Activated naive CD4-positive, alpha-beta T cell (primary cell): Measurements from ENCODE around the gene TMEM143.
A peak's percentile ranks its signal among the peaks of the same experiment; 100 is the strongest.
"Not testable (repeated sequence)": the region's sequence is repeated elsewhere in the genome, so short reads cannot be mapped to it uniquely, and the experiment has no call there.

Experiments
- DNase-seq, 4 experiments: peaks; one replicate each; lab custom pipeline; 2025; lab: John Stamatoyannopoulos, UW

TMEM143 gene

DNA sequence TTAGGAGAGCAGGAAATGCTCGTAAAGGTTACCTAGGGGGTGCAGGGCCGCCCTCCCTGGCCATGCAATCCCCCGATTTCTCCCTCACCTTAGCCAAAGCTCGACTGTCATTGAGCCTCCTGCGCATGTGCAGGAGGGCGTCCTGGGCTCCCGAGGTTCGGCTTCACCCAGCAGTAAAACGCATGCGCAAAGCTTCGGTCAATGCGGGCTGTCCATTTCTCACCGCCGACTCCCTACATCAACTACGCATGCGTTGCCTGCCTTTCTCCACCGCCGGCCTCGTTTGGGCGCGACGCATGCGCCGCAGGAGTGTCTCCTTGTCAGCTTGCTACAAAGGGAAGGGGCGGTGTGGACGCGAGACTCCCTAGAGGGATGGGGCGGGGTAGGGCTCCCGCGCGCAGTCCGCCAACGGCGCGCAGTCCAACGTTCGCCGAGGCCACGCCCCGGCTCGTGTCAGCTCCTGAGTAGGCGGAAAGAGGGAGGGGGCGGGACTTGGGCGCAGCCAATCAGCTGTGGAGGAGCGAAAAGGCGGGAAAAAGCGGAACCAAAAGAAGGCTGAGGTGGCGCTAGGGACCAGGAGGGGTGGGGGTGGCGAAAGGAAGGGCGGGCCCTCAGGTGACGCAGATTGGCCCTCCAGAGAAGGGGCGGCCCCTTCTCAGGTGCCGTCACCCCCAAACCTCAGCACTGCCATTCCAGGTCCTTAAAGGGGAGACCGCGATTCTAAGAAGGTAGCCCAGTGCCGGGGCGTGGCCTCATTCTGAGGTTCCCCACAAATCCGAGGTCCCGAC, at the start of gene TMEM143, which contains the start of gene SYNGR4:
TSS of gene TMEM143 (minus strand) at position 131 of the 788 bp plus-strand sequence. CDS start at position 111, 20 bp downstream.
TSS of gene SYNGR4 (plus strand) at position 558 of the 788 bp plus-strand sequence. CDS start 1,476 bp downstream, outside the sequence.
- peak; percentile 89 to 97 (median 93) for DNase-seq

DNA sequence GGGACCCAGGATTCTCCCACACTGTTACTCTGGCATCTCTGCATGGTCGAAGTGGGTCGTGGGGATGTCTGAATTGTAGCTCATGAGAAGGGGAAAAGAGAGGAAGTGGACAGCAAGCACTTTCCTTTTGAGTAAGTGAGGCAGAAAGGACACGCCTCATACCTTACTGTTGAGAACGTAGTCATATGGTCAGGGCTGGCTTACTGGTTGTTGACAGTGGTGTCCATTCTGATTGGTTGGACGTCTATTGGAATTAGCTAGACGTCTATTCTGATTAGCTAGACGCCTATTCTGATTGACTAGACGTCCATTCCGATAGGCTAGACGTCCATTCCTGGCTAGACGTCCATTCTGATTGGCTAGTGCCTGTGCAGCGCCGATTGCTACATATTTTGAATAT, 42.1 kb upstream of the TMEM143 start:
- no peak for DNase-seq

DNA sequence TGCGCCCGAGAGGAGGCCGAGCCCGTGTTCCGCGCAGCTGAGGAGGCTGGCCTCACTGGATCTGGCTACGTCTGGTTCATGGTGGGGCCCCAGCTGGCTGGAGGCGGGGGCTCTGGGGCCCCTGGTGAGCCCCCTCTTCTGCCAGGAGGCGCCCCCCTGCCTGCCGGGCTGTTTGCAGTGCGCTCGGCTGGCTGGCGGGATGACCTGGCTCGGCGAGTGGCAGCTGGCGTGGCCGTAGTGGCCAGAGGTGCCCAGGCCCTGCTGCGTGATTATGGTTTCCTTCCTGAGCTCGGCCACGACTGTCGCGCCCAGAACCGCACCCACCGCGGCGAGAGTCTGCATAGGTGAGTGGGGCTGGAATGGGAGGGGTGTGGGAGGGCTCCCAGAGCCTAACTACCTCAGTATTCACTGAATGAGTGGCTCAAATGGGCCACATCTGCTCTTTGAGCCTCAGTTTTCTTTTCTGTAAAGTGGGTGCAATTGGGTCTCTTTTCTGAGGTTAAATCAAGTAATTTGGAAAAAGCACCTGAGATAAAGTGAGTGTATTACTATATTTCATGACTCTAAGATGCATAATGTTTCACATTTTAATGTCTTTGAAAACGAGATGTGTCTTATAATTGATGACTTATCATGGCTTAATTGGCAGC, 41.4 kb upstream of the TMEM143 start:
- DNase-seq, result no peak

DNA sequence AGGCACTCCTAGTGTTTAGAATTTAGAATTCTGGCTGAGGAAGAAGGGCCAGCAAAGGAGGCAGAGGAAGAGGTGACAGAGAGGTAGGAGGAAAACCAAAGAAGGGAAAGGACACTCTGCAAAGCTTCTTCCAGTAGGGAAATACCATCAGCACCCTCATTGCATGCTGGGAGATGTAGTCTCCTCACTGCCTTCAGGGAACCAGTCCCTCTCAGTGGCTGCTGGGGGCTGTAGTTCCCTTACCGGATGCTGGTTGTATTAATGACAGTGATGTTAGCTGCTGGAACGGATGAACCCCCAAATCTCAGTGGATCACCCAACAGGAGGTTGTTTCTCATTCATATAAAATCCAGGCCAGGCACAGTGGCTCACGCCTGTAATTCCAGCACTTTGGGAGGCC, 39.9 kb upstream of the TMEM143 start:
- DNase-seq, result peak in 1 of 4 experiments; percentile 9

DNA sequence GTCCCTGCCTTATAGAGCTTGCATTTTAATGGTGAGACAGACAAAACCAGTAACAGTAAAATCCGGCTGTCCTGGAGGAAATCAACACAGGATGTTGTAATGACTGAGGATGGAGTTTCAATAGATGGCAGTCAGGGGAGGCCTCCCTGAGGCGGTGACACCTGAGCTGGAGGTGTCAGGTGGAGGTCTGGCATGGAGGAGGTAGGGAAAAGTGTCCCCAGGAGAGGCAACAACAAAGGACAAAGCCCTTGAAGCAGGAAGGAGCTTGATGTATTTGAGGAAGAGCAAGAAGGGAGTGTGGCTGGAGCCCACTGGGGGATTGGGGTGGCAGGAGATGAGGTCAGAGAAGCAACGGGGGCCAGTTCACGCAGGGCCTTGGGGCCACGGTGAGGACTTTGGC, 37.5 kb upstream of the TMEM143 start:
- no peak for DNase-seq

DNA sequence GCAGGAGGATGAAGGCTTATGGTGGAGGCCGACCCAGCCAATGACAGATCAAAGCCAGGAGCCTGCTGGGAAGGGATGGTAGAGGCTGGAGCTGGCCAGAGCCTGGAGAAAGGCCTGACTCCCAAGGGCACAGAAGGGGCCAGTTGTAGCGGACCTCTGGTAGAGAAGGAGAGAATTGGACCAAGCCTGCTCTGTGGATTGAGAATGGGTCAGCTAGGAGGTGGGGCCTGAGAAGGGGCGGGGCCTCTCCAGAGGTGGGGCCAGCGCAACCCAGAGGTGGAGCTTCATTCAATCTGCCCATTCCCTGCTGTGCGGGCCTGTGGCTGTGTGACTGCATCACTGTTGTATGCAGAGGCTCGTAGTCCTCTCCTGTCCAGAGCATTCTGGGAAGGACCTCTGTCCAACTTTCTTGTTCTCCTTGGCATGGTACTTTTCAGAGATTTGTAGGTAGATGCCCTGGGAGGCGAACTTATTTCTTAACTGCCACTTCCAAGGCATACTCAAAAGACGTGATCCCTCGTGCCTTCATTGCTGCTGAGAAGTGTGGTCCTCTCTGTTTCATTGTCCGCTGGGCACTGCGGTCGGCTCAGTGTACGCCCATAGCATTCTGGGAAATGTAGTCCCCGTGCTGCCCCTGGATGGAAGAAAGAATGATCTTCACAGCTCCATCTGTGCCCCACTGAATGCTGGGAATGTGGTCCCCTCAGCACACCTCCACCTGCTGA, 36.4 kb upstream of the TMEM143 start:
- no peak for DNase-seq

DNA sequence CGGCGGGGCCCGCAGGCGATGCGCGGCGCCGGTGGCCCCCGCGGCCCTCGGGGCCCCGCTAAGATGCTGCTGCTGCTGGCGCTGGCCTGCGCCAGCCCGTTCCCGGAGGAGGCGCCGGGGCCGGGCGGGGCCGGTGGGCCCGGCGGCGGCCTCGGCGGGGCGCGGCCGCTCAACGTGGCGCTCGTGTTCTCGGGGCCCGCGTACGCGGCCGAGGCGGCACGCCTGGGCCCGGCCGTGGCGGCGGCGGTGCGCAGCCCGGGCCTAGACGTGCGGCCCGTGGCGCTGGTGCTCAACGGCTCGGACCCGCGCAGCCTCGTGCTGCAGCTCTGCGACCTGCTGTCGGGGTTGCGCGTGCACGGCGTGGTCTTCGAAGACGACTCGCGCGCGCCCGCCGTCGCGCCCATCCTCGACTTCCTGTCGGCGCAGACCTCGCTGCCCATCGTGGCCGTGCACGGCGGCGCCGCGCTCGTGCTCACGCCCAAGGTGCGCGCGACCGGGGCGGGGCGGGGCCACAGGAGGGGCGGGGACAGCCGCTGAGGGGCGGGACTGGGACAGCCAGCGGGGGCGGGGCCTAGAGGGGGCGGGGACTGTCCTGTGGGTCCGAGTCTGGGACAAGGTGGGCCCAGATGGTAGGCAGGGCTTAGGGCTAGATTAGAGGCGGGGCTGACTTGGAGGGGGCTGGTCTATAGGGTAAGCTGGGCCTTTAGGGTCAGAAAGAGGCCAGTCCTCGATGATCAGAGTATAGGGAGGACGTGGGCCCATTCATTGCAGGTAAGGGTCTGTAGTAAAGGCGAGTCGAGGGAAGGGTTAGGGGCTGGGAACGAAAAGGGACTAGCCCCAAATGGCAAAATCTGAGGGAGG, 34.9 kb upstream of the TMEM143 start:
- peak; percentile 59 to 85 (median 68) for DNase-seq

DNA sequence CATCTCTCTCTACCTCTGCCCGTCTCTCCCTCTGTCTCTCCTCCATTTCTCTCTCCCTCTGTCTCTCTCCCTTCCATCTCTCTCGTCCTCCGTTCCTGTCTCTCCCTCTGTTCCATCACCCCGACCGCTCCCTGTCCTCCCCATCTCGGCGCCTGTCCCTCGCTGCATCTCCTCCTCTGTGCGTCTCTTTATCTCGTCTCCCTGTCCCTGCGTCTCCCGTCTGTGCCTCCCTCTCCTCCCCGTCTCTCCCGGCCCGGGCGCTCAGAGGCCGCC, 34.3 kb upstream of the TMEM143 start:
- DNase-seq, result no peak

DNA sequence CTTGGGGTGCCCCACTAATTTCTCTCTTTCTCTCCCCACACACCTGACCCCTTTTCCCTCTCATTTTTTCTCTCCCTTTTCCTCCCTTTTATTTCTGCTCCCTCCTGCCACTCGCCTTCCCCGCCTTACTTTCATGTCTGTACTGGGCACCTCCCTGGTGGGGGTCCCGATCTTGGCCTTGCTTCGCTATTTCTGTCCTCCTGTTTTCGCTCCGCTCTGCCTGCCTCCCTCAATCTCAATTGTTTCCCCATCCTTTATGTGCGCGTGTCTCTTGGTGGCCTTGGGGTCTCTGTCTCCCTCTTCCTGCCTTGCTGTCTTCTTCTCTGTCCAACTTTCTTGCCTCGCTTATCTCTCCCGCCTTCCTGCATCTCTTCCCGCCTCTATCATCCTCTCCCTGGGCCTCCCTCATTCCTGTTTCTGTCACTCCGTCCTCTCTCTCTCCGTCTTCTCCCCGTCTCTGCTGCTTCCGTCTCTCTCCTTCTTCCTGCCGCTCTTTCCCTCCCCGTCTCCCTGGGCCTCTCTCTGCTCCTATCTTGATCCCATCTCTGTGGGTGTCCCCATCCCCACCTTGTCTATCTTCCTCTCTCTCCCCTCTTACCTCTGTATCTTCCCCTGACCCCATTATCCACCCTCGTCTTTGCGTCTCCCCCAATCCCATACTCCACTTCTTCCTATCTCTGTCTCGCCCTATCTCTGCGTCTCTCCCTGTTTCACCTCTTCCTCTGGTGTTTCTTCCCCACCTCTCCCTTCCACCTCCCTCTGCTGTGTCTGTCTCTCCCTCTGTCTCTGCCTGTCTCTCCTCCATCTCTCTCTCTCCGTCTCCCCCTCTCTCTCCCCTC, 33.7 kb upstream of the TMEM143 start:
- no peak for DNase-seq

DNA sequence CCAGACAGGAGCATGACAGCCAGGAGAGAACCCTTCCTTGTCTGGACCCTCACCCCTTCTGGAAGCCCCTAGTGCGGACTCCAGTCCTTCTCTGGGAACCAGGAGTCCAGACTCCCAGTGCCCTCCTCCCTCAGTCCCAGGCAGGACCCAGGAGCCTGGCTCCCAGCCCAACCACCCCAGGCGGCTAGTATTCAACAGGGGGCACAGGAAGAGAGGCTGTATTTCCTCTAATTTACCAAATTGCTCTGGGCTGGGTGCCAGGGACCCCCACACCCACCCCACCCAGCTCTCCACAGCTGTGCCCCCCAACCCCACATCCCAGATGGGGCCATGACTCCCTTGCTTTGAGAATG, 33.1 kb upstream of the TMEM143 start:
- DNase-seq, result no peak

DNA sequence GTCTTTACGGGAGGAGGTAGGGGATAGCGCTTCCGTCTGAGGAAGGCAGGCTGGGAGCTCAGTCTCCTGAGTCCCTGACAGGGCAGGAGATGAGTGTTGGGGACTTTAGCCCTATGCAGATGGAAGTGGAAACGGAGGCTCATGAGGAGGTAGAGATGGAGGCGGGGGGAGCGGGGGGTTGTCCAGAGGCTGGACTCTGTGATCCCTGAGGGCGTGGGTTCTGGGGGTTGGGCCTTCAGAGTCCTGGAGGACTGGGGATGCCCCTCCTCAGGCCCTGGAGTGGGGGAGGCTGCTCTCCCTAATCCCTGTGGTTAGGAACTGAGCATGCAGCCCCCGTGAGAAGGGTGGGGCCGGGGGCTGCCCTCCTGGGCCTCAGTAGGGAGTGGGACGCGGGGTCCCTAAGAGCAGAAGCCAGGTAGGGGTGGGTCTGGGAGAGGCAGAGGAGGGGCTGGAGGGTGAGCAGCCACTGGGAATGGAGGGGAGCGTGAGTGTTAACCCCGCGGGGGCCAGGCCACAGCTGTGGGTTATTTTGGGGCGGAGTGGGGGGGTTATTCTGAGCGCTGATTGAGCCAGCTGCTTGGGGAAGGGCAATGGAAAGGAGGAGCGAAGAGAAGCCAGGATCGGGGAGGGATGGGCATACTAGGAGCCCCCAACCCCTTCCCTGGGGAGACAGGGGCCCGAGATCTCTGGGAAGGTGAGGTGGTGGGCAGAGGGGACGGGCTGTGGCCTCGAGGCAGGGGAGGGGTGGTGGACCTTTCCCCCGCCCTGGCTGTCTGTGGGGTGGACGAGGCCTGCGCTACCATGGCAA, 32.5 kb upstream of the TMEM143 start:
- no peak for DNase-seq

DNA sequence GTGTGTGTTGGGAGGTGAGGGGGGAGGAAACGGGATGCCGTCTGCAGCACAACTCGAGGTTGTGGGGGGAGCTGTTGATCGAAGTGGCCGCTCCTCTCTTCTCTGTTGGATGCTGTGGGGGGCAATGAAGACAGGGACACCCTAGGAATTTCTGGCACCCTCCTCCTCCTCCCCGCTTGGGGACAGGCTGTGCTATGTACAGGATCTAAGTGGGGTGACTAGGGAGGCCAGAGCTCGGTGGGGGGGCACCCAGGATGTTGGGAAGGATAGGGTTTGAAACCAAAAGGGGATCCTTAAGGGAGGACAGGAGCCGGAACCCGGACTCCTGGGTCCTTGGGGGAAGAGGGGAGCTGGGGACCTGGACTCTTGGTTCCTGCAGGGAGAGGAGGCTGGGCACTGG, 31.8 kb upstream of the TMEM143 start:
- DNase-seq, result no peak

DNA sequence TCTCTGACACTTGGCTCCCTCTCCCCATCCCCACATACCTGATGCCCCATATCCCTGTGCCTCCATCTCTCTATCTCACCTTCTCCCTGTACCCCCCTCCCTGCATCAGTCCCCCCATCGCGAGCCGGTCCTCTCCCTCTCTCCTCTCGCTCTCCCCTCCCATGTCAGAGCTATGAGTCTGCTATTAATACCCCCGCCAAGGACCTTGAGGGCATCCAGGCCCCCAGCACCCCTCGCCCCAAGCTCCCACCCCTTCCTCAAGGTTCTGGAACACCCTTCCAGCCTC, 31.4 kb upstream of the TMEM143 start:
- DNase-seq, result no peak

DNA sequence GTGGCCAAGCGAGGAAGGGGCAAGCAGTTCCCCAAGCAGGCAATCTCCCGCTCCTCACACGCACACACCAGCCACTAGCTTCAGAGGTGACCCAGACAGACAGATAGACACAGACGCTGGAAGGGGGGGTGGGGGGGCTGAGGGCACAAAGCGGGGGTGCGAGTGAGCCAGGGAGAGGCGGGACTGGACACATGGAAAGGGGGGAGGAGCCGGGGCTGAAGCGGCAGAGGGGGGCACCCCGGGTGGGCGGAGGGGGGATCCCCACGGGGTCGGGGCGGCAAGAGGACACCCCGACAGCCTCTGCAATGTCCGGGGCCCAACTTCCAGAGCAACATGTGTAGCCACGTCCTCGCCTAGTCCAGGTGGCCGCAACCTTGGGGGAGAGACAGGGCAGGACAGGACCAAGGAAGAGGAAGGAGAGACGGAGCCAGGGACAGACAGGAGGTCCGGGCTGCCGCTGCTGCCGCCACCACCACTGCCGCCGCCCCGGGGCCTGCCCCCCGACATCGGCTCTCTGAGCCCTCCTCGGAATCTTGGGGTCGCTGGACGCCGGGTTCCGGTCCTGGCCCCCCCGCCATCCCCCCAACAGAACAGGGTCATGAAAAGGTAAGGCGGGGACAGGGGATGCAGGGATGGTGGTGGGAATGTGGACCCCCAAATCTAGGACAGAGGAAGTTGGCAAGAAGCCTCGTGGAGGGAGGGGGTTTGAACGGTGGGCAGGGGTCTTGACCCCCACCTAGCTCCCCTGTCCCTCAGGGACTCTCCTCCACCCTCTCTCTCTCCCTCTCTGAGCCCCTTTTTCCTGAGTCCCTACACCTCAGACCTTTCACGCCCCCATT, 30.8 kb upstream of the TMEM143 start:
- DNase-seq, result no peak

DNA sequence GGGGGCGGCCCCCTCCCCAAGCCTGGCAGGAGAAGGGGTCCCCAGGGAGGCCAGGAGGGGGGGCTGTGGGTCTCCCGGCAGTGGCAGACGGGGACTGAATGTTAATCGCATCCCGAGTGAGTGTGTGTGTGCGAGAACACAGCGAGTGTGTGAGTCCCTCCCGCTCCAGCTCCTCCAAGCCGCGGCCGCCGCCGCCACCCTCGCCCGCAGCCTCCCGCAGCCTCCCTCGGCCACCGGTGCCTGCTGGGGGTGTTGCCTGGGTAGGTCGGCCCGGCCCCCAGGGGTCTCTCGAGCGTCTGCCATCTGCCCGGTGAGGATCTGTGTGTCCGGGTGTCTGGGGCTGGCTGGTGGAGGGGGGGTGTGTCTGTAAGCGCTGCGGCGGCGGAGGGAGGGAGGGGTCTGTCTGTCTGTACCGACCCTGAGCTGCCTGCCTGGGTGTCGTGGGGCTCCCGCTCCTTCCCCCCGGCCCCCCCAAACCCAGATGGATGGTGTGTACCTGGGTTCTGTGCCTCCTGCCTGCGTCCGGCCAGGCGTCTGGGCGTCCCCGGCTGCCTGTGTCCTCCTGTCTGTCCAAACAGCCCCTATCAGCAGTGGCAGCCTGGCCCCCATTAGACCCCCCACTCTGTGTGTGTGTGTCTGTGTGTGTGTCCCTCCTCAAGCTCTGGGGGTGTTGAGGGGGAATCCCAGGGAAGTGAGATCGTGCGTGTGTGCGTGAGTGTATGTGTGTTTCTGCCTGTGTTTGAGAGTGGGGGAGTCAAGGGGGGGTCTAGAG, 30.0 kb upstream of the TMEM143 start, which contains the start of gene GRIN2D:
TSS of gene GRIN2D (plus strand) at position 110 of the 772 bp plus-strand sequence. CDS start 4,725 bp downstream, outside the sequence.
- peak in 1 of 4 experiments; percentile 20 for DNase-seq

DNA sequence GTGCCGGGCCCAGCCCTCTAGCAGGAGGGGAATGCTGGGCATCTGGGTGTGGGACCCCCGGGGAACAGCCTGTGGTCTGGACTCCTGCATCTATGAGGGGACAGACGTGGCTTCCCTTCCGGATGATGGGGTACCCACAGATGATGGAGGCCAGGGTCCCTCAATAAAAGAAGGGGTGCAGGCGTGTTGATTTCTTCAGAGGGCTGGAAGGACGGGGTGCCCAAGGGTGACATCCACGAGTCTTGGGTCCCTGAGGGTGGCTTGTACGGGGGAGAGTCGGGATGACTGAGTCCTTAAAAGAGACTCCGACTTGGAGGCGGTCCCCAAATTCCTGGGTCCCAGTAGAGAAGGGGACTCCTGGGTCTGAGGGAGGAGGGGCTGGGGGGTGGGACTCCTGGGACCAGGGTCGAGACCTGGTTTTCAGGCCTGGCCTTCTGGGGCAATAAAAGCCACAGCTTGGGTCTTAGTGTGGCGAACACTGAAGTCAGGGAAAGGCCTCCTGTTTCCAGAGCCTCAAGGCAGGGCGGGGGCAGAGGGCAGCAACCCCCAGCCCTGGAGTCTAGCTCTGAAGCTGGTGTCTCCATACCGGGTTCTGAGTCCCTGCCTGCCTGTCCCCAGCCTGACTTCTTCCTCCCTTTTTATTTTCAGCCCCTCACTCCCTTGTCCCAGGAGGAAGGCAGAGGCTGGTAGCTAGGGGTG, 29.3 kb upstream of the TMEM143 start:
- no peak for DNase-seq

DNA sequence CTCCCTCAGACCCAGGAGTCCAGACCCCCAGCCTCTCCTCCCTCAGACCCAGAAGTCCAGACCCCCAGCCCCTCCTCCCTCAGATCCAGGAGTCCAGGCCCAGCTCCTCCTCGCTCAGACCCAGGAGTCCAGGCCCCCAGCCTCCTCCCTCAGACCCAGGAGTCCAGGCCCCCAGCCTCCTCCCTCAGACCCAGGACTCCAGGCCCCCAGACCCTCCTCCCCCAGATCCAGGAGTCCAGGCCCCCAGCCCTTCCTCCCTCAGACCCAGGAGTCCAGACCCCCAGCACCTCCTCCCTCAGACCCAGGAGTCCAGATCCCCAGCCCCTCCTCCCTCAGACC, 28.2 kb upstream of the TMEM143 start:
- DNase-seq, result not testable (repeated sequence)
